ENCODE data around the gene PPM1L.
"Not testable (repeated sequence)": the region's sequence is repeated elsewhere in the genome, so short reads cannot be mapped to it uniquely, and the experiment has no call there.

PPM1L gene

DNA sequence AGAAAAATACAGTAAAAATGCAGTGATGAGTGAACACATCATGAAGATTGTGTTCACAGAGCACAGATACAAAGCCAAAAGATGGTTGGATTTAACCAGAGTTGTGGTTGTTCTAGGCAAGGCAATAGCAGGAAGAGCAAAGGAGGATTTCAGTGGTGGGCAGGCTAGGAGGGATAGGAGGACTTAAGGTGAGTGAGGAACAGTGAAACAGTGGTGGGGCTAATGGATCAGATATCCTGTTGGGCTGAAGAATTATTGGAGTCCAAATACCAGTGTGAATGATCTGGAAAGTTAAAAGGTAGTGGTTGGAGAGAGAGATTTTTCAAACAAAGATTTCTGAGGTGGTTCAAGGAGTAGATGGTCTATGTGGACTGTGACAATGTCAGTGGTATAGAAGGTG is 240.8 kb downstream of the PPM1L start:
- H3K36me3 ChIP-seq (ENCODE audit: insufficient read depth, low read length), result no peaks in the 10 kb centered on the region
- no peaks in the 10 kb centered on the region for H3K27me3 ChIP-seq (ENCODE audit: control insufficient read depth, insufficient read depth, low read length)
- no peak overlapping the region for H3K4me3 ChIP-seq (ENCODE audit: low read length)
- H3K9ac ChIP-seq (ENCODE audit: low read depth, low read length), result no peak overlapping the region
- H3K4me2 ChIP-seq (ENCODE audit: low read length), result no peak overlapping the region
- no peaks in the 10 kb centered on the region for H3K9me3 ChIP-seq (replicated peaks; ENCODE audit: low read length)
- no peaks in the 10 kb centered on the region for H3K4me1 ChIP-seq (ENCODE audit: control insufficient read depth, insufficient read depth, low read length)

DNA sequence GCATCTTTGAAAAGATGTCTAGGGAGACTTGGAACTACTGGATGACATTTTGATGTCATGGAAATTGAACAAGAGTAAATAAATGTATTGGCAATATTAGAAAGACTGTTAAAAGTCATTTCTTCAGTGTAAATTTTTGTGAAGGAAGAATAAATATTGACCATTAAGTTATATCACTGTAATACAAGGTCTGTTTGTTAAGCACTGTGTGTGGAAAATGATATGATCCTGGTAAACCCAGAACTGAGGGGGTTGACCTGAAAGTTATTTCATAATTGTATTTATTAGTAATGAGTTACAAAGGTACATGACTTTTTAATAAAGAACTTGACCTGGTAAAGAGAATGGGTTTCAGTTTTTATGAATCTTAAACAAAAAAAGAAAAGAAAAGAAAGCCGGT is 242.6 kb downstream of the PPM1L start:
- Histone ChIP-seq H3K9ac (ENCODE audit: low read depth, low read length) (no peak overlapping the region), H3K4me3 (ENCODE audit: low read length) (no peak overlapping the region), H3K4me2 (ENCODE audit: low read length) (no peak overlapping the region), H3K36me3 (ENCODE audit: insufficient read depth, low read length) (no peaks in the 10 kb centered on the region), H3K9me3 (replicated peaks; ENCODE audit: low read length) (no peaks in the 10 kb centered on the region), H3K4me1 (ENCODE audit: control insufficient read depth, insufficient read depth, low read length) (no peaks in the 10 kb centered on the region), H3K27me3 (ENCODE audit: control insufficient read depth, insufficient read depth, low read length) (no peaks in the 10 kb centered on the region)

DNA sequence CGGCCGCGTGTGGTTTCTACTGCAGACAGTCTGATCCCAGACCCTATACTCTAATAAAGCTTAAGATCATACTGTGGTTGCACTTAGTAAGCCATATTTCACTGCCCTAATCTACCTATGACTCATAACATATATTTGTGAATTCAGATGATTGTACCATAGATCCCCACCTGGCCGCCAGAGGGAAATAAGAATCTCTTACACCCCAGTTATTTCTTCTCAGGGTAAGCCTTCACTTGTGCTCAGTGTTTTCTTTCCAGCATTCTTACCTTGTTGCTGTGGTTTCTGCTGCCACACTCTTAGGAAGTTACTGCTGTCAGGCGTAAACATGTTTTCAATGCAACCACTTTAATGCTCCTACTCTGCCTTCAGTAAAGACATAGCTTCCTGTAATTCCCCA is 243.2 kb downstream of the PPM1L start:
- Histone ChIP-seq H3K27me3 (ENCODE audit: control insufficient read depth, insufficient read depth, low read length) (no peaks in the 10 kb centered on the region), H3K36me3 (ENCODE audit: insufficient read depth, low read length) (no peaks in the 10 kb centered on the region), H3K4me2 (ENCODE audit: low read length) (no peak overlapping the region), H3K4me3 (ENCODE audit: low read length) (no peak overlapping the region), H3K9me3 (replicated peaks; ENCODE audit: low read length) (no peaks in the 10 kb centered on the region), H3K4me1 (ENCODE audit: control insufficient read depth, insufficient read depth, low read length) (no peaks in the 10 kb centered on the region), H3K9ac (ENCODE audit: low read depth, low read length) (no peak overlapping the region)

DNA sequence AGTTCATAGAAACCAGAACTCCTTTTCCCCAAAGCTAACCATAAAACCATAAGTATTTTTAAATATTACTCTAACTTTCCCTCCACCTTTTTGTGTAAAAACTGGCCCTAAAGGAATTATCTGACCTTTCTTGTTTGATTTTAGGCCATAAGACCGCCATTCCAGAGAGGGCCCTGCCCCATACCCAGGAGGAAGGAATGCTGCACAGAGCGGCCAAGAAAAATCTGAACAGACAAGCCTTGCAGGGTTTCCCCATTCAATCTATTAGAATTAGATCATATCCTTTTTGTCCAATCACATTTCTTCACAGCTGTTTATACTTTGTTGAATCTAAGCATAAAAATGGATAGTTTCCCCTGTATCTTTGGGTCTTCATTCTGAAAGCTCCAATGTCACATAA is 252.1 kb downstream of the PPM1L start:
- H3K9ac ChIP-seq (ENCODE audit: low read depth, low read length), result no peak overlapping the region
- H3K4me1 ChIP-seq (ENCODE audit: control insufficient read depth, insufficient read depth, low read length), result no peaks in the 10 kb centered on the region
- H3K36me3 ChIP-seq (ENCODE audit: insufficient read depth, low read length), result no peaks in the 10 kb centered on the region
- no peak overlapping the region for H3K4me3 ChIP-seq (ENCODE audit: low read length)
- H3K27me3 ChIP-seq (ENCODE audit: control insufficient read depth, insufficient read depth, low read length), result no peaks in the 10 kb centered on the region
- no peak overlapping the region for H3K4me2 ChIP-seq (ENCODE audit: low read length)
- no peaks in the 10 kb centered on the region for H3K9me3 ChIP-seq (replicated peaks; ENCODE audit: low read length)

DNA sequence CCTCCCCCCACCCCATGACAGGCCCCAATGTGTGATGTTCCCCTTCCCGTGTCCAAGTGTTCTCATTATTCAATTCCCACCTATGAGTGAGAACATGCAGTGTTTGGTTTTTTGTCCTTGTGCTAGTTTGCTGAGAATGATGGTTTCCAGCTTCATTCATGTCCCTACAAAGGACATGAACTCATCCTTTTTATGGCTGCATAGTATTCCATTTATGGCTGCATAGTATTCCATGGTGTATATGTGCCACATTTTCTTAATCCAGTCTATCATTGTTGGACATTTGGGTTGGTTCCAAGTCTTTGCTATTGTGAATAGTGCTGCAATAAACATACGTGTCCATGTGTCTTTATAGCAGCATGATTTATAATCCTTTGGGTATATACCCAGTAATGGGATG is 254.1 kb downstream of the PPM1L start:
- not testable (repeated sequence) for H3K9ac ChIP-seq (ENCODE audit: low read depth, low read length); H3K9me3 ChIP-seq (replicated peaks; ENCODE audit: low read length); H3K27me3 ChIP-seq (ENCODE audit: control insufficient read depth, insufficient read depth, low read length); H3K36me3 ChIP-seq (ENCODE audit: insufficient read depth, low read length); H3K4me2 ChIP-seq (ENCODE audit: low read length); H3K4me1 ChIP-seq (ENCODE audit: control insufficient read depth, insufficient read depth, low read length); H3K4me3 ChIP-seq (ENCODE audit: low read length)

DNA sequence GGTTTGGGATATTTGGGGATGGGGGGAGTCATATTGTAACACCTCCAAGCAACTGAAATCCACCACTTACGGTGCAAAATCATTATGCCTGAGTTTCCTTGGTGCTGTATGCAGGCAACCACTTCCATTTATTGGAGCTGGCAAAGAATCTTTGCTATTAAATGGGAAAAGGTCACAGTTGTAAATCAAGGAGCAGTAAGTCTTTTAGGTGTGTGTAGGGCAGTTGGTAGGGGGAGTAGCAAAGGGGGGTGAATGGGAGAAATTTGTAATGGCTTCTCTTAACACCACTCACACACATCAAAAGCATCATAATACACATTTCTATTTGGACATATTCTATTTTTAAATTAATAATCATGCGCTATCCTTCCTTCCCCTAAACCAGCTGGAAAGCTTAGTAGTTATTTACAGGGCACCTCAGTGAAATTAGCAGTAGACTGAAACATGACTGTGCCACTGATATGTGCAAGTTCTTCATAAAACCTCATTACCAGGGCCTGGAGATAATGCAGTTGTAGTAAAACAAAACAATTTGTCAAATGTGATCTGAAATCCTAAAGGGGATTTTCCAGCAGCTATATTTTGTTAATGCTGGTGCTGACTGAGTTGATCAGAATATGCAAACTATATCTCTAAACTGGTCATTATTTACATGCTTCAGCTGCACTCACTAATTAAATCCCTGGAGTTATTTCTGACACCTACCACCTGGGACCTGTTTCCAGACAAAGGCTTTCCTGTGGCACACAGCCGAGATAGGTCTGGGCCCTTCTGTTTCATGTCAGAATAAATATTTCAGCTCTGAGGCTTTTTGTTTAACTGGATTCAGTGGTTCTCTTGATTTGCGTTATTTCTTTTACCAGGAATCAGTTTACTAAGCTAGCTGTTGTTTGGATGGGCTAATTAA is 259.1 kb downstream of the PPM1L start:
- Histone ChIP-seq H3K4me2 (ENCODE audit: low read length) (no peak overlapping the region), H3K4me1 (ENCODE audit: control insufficient read depth, insufficient read depth, low read length) (no peaks in the 10 kb centered on the region), H3K9me3 (replicated peaks; ENCODE audit: low read length) (no peaks in the 10 kb centered on the region), H3K4me3 (ENCODE audit: low read length) (no peak overlapping the region), H3K27me3 (ENCODE audit: control insufficient read depth, insufficient read depth, low read length) (no peaks in the 10 kb centered on the region), H3K36me3 (ENCODE audit: insufficient read depth, low read length) (no peaks in the 10 kb centered on the region), H3K9ac (ENCODE audit: low read depth, low read length) (no peak overlapping the region)

DNA sequence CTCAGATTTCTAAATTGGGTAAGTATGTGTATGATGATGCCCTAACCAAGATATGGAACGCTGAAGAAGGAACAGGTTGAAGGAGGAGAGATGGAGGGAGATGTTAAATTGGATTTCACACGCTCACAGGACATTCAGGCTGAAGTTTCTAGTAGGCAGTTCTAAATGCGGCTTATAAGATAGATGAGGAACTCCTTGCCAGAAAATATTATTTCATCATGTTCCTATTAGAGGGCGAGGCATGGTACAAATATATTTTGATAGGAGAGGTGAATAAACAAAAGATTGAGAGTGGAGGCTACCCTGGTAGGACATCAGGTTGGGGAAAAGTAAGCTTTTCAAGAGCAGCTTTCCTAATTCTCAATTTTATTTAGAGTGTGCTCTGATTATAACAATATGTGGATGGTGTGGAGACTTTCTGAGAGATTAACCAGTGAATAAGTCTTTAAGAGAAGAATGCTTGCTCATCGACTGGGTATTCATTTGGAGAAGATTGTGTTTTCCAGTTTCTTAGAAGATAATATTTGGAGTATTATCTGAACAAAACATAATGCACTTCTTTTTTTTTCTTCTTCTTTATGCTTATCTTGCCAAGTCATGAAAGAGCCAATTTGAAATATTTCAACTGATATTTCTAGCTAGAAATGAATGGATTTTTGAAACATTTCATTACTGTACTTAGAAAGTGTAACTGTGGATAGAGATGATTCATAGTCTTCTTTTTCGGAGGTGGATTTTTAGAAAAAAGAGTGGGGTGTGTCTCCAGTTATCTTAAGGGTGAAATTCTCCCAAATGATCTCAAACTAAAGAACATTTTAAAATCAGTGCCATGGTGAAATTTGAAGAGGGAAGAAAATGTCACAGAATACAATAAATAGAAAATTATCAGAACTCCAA is 260.6 kb downstream of the PPM1L start:
- H3K4me3 ChIP-seq (ENCODE audit: low read length), result no peak overlapping the region
- no peaks in the 10 kb centered on the region for H3K4me1 ChIP-seq (ENCODE audit: control insufficient read depth, insufficient read depth, low read length)
- no peaks in the 10 kb centered on the region for H3K36me3 ChIP-seq (ENCODE audit: insufficient read depth, low read length)

DNA sequence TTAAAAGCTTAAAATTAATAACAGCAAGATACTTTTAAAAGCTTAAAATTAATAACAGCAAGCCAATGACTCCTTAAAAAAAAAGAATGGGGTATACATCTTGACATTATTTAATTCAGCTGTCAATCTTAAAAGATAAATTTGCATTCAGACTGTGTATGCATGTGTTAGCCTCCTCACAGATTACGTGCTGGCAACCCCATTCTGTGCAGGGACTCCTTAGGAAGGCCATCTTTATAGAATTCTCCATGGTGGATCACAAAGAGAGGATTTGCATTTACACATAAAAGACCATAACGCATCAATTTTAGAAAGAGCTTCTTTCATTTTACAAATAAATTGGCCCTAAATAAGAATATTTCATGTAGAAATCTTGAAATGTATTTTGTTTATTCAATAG is 261.9 kb downstream of the PPM1L start:
- Histone ChIP-seq H3K9me3 (replicated peaks; ENCODE audit: low read length) (no peaks in the 10 kb centered on the region), H3K36me3 (ENCODE audit: insufficient read depth, low read length) (no peaks in the 10 kb centered on the region), H3K4me1 (ENCODE audit: control insufficient read depth, insufficient read depth, low read length) (no peaks in the 10 kb centered on the region), H3K4me3 (ENCODE audit: low read length) (no peak overlapping the region), H3K9ac (ENCODE audit: low read depth, low read length) (no peak overlapping the region), H3K4me2 (ENCODE audit: low read length) (no peak overlapping the region), H3K27me3 (ENCODE audit: control insufficient read depth, insufficient read depth, low read length) (no peaks in the 10 kb centered on the region)

More for the DNA sequence above, 260.6 kb downstream of the PPM1L start:
- Histone ChIP-seq H3K9ac (ENCODE audit: low read depth, low read length) (no peak overlapping the region), H3K9me3 (replicated peaks; ENCODE audit: low read length) (no peaks in the 10 kb centered on the region), H3K27me3 (ENCODE audit: control insufficient read depth, insufficient read depth, low read length) (no peaks in the 10 kb centered on the region), H3K4me2 (ENCODE audit: low read length) (no peak overlapping the region)

DNA sequence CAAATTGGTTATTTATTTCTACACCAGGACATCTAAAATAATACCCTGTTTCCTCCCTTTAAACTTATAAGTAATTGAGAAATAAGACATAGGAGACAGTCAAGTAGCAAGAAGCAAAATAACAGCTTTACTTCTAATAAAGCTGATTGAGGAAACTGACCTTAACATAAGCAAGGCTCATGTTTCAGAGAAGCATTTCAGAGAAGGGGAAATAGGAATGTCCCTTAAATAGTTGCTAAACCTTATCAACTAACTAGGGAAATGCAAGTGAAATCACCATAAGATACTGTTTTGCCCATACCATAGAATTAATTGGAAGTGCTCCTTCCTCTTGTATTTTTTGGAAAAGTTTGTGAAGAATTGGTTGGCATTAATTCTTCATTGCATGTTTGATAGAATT is 264.2 kb downstream of the PPM1L start:
- H3K4me3 ChIP-seq (ENCODE audit: low read length), result no peak overlapping the region
- no peaks in the 10 kb centered on the region for H3K27me3 ChIP-seq (ENCODE audit: control insufficient read depth, insufficient read depth, low read length)
- no peak overlapping the region for H3K4me2 ChIP-seq (ENCODE audit: low read length)
- H3K36me3 ChIP-seq (ENCODE audit: insufficient read depth, low read length), result no peaks in the 10 kb centered on the region
- H3K9me3 ChIP-seq (replicated peaks; ENCODE audit: low read length), result no peaks in the 10 kb centered on the region
- H3K9ac ChIP-seq (ENCODE audit: low read depth, low read length), result no peak overlapping the region
- H3K4me1 ChIP-seq (ENCODE audit: control insufficient read depth, insufficient read depth, low read length), result no peaks in the 10 kb centered on the region

DNA sequence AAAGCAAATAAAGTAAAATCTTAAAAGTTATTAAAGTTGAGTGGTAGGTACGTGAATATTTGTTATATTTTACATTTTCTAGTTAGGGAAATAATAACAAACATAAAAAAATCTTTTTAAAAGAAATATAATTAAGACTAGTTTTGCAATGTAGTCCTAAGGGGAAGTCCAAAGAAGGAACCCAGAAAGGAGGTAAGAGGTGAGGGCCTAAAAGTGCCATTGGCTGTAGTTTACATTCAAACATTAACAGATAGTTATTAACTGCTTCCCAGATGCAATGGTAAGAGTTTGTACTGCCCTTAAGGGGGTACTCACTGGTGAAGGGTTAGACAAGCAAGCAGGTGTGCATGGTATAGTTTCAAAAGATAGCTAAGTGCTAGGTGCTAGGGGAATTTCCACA is 269.9 kb downstream of the PPM1L start:
- Histone ChIP-seq H3K4me1 (ENCODE audit: control insufficient read depth, insufficient read depth, low read length) (no peaks in the 10 kb centered on the region), H3K4me2 (ENCODE audit: low read length) (no peak overlapping the region), H3K4me3 (ENCODE audit: low read length) (no peak overlapping the region), H3K27me3 (ENCODE audit: control insufficient read depth, insufficient read depth, low read length) (no peaks in the 10 kb centered on the region), H3K9ac (ENCODE audit: low read depth, low read length) (no peak overlapping the region), H3K9me3 (replicated peaks; ENCODE audit: low read length) (no peaks in the 10 kb centered on the region), H3K36me3 (ENCODE audit: insufficient read depth, low read length) (no peaks in the 10 kb centered on the region)

DNA sequence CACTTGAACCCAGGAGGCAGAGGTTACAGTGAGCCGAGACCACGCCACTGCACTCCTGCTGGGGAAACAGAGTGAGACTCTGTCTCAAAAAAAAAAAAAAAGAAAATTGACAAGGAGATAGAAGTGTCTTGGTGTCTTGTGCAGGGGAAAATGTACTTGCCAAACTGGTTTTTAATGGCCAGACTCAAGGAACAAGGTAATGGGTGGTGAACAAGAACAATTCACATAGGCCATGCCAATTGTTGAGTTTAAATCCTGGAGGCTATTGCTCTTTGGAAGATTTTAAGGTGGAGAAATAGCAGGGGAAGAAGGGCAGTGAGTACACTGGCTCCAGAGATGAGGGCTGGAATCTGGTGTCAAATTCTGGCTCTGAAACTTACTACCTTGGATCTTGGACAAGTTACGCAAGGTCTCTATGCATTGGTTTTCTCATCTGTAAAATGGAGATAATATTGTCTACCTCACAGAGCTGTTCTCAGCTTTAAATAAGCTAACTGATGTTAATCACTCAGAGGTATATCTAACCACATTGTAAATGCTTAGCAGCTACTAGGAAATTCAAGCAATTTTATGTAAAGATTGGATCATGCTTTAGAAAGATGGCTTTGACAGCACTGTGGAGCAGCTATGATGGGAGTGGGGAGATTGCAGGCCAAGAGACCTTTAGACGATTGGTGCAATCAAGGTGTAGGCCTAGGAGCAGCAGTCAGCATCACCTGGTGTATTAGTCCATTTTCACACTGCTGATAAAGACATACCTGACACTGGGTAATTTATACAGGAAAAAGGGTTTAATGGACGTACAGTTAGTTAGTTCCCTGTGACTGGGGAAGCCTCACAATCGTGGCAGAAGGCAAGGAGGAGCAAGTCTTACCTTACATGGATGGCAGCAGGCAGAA is 270.8 kb downstream of the PPM1L start:
- no peaks in the 10 kb centered on the region for H3K4me1 ChIP-seq (ENCODE audit: control insufficient read depth, insufficient read depth, low read length)
- no peak overlapping the region for H3K4me2 ChIP-seq (ENCODE audit: low read length)
- H3K9me3 ChIP-seq (replicated peaks; ENCODE audit: low read length), result no peaks in the 10 kb centered on the region
- H3K4me3 ChIP-seq (ENCODE audit: low read length), result no peak overlapping the region
- no peaks in the 10 kb centered on the region for H3K27me3 ChIP-seq (ENCODE audit: control insufficient read depth, insufficient read depth, low read length)
- H3K36me3 ChIP-seq (ENCODE audit: insufficient read depth, low read length), result no peaks in the 10 kb centered on the region
- no peak overlapping the region for H3K9ac ChIP-seq (ENCODE audit: low read depth, low read length)
